ENCODE results near the gene COQ7. TPM values are rescaled to one million over a fixed set of nuclear protein-coding genes. Genes with fewer than 3 reads are reported as not detected.

The COQ7 gene
- total RNA-seq, 1 donor from 2014 or later, result 22.0 TPM

DNA sequence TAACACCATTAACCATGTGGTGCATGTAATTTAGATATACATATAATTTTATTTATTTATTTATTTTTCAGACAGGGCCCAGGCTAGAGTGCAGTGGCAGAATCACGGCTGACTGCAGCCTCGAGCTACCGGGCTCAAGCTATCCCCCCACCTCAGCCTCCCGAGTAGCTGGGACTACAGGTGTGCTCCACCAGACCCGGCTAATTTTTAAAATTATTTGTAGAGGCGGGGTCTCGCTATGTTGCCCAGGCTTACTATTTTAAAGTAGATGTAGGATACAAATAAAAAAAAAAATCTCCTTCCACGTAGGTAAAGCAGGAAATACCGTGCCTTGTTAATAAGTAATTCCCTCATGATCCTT lies 446 bp upstream of the COQ7 start:
- H3K36me3 ChIP-seq (ENCODE audit: control insufficient read depth, insufficient read depth, low read length), result no peaks in the 10 kb centered on the region
- H3K27me3 ChIP-seq (ENCODE audit: control insufficient read depth, insufficient read depth, low read length), result no peaks in the 10 kb centered on the region
- H3K4me3 ChIP-seq (ENCODE audit: low read depth, low read length), result peak overlapping the region; percentile 13
- TF ChIP-seq, protein P1, sequence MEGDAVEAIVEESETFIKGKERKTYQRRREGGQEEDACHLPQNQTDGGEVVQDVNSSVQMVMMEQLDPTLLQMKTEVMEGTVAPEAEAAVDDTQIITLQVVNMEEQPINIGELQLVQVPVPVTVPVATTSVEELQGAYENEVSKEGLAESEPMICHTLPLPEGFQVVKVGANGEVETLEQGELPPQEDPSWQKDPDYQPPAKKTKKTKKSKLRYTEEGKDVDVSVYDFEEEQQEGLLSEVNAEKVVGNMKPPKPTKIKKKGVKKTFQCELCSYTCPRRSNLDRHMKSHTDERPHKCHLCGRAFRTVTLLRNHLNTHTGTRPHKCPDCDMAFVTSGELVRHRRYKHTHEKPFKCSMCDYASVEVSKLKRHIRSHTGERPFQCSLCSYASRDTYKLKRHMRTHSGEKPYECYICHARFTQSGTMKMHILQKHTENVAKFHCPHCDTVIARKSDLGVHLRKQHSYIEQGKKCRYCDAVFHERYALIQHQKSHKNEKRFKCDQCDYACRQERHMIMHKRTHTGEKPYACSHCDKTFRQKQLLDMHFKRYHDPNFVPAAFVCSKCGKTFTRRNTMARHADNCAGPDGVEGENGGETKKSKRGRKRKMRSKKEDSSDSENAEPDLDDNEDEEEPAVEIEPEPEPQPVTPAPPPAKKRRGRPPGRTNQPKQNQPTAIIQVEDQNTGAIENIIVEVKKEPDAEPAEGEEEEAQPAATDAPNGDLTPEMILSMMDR (IDR thresholded peaks at IDR 0.05; ENCODE audit: insufficient read depth, low read length, poor library complexity, severe bottlenecking), result no peak
- no peak for DNase-seq (ENCODE audit: low read depth)

DNA sequence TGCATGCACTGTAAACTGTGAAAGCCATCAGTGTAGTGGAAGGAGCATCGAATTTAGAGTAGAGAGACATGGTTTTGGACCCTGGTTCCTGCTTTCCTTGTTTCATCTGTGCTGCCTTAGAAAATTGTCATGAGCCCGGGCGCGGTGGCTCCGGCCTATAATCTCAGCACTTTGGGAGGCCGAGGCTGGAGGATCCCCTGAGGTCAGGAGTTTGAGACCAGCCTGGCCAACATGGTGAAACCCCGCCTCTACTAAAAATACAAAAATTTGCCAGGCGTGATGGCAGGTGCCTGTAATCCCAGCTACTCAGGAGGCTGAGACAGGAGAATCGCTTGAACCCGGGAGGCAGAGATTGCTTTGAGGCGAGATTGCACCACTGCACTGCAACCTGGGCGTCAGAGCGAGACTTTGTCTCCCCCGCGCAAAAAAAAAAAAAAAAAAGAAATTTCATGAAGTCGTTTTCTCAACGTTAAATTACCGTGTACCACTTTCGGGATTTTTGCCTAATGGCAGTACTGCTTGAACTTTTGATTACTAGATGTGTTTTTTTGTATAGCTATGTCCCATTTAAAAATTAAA lies 912 bp downstream of the COQ7 start:
- TF ChIP-seq, protein P1 (IDR thresholded peaks at IDR 0.05; ENCODE audit: insufficient read depth, low read length, poor library complexity, severe bottlenecking), result no peak
- Histone ChIP-seq H3K36me3 (ENCODE audit: control insufficient read depth, insufficient read depth, low read length) (no peaks in the 10 kb centered on the region), H3K27me3 (ENCODE audit: control insufficient read depth, insufficient read depth, low read length) (no peaks in the 10 kb centered on the region), H3K4me3 (ENCODE audit: low read depth, low read length) (peak overlapping the region; percentile 89)
- DNase-seq (ENCODE audit: low read depth), result no peak

DNA sequence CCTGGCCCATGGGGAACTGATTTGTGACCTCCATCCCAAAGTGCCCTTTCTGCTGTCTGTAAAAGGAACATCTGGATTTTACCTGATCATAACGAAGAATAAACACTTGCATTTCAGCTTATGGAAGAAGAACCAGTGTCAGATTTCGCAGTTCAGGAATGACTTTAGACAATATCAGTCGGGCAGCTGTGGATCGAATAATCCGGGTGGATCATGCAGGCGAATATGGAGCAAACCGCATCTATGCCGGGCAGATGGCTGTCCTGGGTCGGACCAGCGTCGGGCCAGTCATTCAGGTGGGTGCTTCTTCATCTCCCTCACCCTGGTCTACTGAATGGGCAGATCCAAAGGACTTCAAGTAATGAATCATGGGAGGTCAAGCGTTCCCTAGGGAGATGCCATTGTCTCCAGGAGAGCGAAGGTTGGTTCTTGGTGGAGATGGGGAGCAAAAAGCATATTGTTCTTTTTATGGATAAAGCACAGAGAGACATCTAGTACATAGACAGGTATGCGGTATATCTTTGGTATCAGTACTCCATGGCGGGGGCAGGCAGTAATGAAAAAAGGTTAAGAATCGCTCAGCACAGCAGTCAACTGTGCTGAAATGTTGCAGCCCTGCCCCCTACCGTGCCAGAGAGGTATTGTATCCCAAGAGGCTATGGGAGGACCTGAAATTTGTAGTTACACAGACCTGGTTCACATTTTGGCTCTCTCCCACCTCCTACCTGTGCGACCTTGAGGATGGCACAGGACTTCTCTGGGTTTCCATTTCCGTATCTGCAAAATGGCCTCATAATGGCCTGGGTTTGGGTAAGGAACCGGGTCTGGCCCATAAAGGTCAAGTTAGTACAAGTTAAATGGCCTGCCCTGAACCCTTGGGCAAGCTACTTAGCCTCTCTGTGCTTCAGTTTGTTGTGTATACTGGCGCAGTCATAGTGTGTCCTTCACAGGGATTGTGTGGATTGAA lies 4.7 kb downstream of the COQ7 start:
- H3K4me3 ChIP-seq (ENCODE audit: low read depth, low read length), result no peak overlapping the region
- no peaks in the 10 kb centered on the region for H3K27me3 ChIP-seq (ENCODE audit: control insufficient read depth, insufficient read depth, low read length)
- DNase-seq (ENCODE audit: low read depth), result no peak
- H3K36me3 ChIP-seq (ENCODE audit: control insufficient read depth, insufficient read depth, low read length), result no peaks in the 10 kb centered on the region
- TF ChIP-seq, protein P1 (IDR thresholded peaks at IDR 0.05; ENCODE audit: insufficient read depth, low read length, poor library complexity, severe bottlenecking), result peak; percentile 74

DNA sequence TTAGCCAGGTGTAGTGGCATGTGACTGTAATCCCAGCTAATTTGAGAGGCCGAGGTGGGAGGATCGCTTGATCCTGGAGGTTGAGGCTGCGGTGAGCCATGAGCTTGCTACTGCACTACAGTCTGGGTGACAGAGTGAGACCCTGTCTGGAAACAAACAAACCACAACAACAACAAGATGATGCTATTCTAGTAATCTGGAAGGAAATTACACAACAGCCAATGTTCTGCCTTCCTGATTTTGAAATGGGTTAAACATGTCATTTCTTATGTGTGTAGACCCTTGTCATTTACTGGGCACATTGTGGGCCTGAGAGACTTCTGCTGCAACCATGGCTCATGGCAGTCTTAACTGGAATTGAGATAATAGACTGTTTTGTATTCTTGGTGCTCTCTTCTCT lies 5.9 kb downstream of the COQ7 start:
- TF ChIP-seq, protein P1 (IDR thresholded peaks at IDR 0.05; ENCODE audit: insufficient read depth, low read length, poor library complexity, severe bottlenecking), result no peak
- Histone ChIP-seq H3K36me3 (ENCODE audit: control insufficient read depth, insufficient read depth, low read length) (no peaks in the 10 kb centered on the region), H3K4me3 (ENCODE audit: low read depth, low read length) (no peak overlapping the region), H3K27me3 (ENCODE audit: control insufficient read depth, insufficient read depth, low read length) (no peaks in the 10 kb centered on the region)
- DNase-seq (ENCODE audit: low read depth), result no peak

DNA sequence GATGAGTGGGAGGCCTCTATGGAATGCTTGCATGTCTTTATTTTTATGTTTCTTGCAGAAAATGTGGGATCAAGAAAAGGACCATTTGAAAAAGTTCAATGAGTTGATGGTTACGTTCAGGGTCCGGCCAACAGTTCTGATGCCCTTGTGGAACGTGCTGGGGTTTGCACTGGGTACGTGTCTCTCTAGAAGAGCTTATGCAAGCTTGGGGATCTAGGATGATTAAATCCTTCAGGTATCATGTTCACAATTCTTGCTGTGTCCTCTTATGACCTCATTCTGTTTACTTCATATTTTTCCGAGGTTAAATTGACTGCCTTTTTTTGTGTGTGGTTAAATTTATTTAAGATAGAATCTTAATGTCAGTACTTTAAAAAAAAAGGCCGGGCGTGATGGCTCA lies 6.4 kb downstream of the COQ7 start:
- Histone ChIP-seq H3K36me3 (ENCODE audit: control insufficient read depth, insufficient read depth, low read length) (no peaks in the 10 kb centered on the region), H3K4me3 (ENCODE audit: low read depth, low read length) (no peak overlapping the region), H3K27me3 (ENCODE audit: control insufficient read depth, insufficient read depth, low read length) (no peaks in the 10 kb centered on the region)
- no peak for DNase-seq (ENCODE audit: low read depth)
- TF ChIP-seq, protein P1 (IDR thresholded peaks at IDR 0.05; ENCODE audit: insufficient read depth, low read length, poor library complexity, severe bottlenecking), result no peak
